AG04449 (cell line): Measurements from ENCODE around the gene SNX30.
A peak's percentile ranks its signal among the peaks of the same experiment; 100 is the strongest.
"Not testable (repeated sequence)": the region's sequence is repeated elsewhere in the genome, so short reads cannot be mapped to it uniquely, and the experiment has no call there.

Experiments used
- CTCF ChIA-PET: fragments of 350-600 bp; formaldehyde crosslinking; extraction: SDS; loops from one replicate; lab custom pipeline; 2021; ENCODE audit warnings: antibody characterized with exemption; lab: Yijun Ruan, JAX
- POLR2A ChIA-PET: fragments of 400-600, 350-600 bp; formaldehyde crosslinking; extraction: SDS; loops from one replicate; lab custom pipeline; 2020; ENCODE audit warnings: antibody characterized with exemption, inconsistent platforms; lab: Yijun Ruan, JAX
- DNase-seq: peaks from one replicate; pipeline ENCODE4 v3.0.0-alpha.2; 2010; ENCODE audit warnings: low read depth, low spot score
- H3K4me3 ChIP-seq: 2 replicates; pipeline ENCODE4 v1.5.1; 2011; ENCODE audit warnings: low read depth, mild to moderate bottlenecking, control low read depth, low read length
- CTCF ChIP-seq: IDR thresholded peaks from one replicate; pipeline ENCODE4 v1.5.1; 2011; ENCODE audit warnings: mild to moderate bottlenecking, moderate library complexity, low read length, control low read depth, inconsistent platforms; ENCODE audit not compliant: insufficient read depth; ENCODE audit errors: missing control alignments

Gene SNX30

GRCh38 chr9:112717661-112718331 is 32.8 kb upstream of the SNX30 start, which contains the start of gene INIP:
Gene INIP (minus strand): TSS chr9:112718117. CDS start chr9:112716485, 1,632 bp downstream.
- POLR2A ChIA-PET = interaction anchor here (0.6 to 1.3 kb wide), 5 partner anchors 10 to 236 kb away, joined by 3 to 4 read pairs (median 3); no protein-coding TSS in a partner anchor
- TF ChIP-seq CTCF = no peak
- CTCF ChIA-PET = interaction anchor here (0.6 to 4.0 kb wide), 8 partner anchors 14 to 385 kb away, joined by 3 to 16 read pairs (median 4); partner anchors contain the start of gene PTBP3
- peak; percentile 65 for DNase-seq
- H3K4me3 ChIP-seq = peak within 1 kb of the TSS; percentile 95

DNA sequence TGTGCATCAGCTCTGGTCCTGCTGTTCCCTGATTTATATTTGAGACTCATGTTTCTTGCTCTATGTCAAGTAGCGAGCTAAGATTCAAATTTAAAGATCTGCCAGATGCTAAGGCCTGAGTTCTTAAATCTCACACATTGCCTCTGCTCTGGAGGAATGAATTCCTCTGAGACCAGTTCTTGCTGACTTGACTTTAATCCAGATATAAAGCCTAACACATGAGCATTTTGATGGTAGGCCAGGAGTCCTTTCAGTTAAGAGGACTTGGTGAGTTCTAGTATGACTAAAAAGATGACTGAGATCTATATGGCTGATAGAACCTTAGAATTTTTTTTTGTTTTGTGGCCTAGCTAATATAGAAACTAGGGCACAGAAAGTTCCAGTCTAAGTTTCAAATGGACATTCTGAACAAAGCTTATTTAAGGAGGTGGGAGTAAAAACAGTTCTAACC is 31.3 kb upstream of the SNX30 start:
- ChIA-PET POLR2A (no interaction called here), CTCF (interaction anchor here (0.6 to 4.0 kb wide), 5 partner anchors 74 to 621 kb away, joined by 3 to 16 read pairs (median 9); no protein-coding TSS in a partner anchor)
- H3K4me3 ChIP-seq = no peak overlapping the region
- no peak for DNase-seq
- no peak for TF ChIP-seq CTCF

DNA sequence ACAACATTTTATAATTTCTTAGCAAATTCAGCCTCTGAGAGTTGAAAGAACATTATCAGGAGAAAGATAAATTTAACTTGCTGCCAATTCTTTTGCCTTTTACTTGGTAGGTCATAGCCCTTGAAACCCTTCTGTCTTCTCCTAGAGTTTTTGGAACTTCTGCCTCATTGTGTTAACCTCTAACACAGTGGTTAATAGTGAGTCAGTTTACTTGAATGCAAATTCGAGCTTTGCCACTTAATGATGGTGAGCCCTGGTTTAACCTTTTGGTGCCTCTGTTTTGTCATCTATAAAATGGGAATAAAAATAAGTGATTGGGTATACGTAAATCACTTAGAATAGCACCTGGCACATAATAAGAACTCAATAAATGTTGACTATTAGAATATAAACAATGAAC is 30.9 kb upstream of the SNX30 start:
- DNase-seq = no peak
- no peak for TF ChIP-seq CTCF
- ChIA-PET POLR2A (no interaction called here), CTCF (interaction anchor here (1.4 to 4.0 kb wide), 4 partner anchors 73 to 622 kb away, joined by 4 to 16 read pairs (median 12); no protein-coding TSS in a partner anchor)
- H3K4me3 ChIP-seq = no peak overlapping the region

DNA sequence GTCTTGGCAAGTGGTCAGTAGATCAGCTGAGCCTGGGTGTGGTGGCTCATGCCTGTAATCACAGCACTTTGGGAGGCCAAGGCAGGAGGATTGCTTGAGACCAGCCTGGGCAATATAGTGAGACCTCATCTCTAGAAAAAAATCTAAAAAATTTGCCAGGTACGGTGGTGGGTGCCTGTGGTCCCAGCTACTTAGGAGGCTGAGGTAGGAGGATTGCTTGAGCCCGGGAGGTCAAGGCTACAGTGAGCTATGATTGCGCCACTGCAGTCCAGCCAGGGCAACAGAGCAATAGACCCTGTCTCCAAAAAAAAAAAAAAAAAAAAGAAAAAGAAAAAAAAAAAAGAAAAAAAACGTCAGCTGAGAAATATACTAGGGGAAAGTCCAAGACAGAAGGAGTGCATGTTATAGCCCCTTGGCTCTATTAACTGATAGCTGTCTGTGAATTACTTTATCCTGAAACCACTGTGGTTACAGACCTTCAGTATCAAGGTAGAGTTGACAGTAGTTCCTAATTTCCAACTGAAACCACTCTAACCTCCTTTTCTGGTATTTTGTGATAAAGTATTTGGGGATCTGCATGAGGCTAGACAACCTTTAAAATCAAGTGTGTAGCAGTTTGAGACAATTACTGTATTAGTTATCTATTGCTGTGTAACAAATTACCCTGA is 30.3 kb upstream of the SNX30 start:
- ChIA-PET POLR2A (no interaction called here), CTCF (interaction anchor here (2.8 to 4.0 kb wide), 3 partner anchors 73 to 183 kb away, joined by 9 to 16 read pairs (median 14); no protein-coding TSS in a partner anchor)
- no peak for DNase-seq
- no peak for TF ChIP-seq CTCF
- no peak overlapping the region for H3K4me3 ChIP-seq

DNA sequence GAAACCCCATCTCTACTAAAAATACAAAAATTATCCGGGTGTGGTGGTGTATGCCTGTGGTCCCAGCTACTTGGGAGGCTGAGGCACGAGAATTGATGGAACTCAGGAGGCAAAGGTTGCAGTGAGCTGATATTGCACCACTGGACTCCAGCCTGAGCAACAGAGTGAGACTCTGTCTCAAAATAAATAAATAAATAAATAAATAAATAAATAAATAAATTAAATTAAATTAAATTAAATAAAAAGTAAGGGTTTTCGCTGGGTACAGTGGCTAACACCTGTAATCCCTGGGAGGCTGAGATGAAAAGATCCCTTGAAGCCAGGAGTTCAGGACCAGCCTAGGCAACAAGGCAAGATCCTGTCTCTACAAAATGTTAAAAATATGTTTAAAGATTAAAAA is 27.8 kb upstream of the SNX30 start:
- CTCF ChIA-PET = interaction anchor here (0.9 to 1.5 kb wide), 2 partner anchors 57 to 60 kb away, joined by 3 to 5 read pairs; no protein-coding TSS in a partner anchor
- POLR2A ChIA-PET, H3K4me3 ChIP-seq, DNase-seq: not testable (repeated sequence)

DNA sequence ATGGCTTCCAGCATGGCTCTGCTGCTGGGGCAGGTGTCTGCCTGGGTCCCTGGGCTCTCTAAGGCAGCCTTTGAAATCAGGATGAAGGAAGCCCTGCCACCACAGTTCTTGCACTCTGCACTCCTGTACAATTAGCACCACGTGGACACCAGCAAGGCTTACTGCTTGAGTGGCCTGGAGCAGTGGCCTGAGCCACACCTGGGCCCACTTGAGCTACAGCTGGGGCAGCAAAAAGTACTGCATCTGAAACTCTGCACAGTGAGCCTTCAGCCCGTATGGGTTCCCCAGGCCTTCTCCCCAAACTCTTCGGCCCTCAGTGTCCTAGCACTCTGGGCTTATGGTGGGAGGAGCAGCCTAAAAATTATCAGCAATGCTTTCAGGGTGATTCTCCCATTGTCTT is 24.6 kb upstream of the SNX30 start:
- ChIA-PET CTCF (no interaction called here), POLR2A (interaction anchor here (0.7 kb wide), 1 partner anchor 826 kb away, joined by 3 read pairs; no protein-coding TSS in a partner anchor)
- no peak for DNase-seq
- H3K4me3 ChIP-seq = no peak overlapping the region
- no peak for TF ChIP-seq CTCF
